ENCODE results near the gene SMG1.
"Not testable (repeated sequence)": the region's sequence is repeated elsewhere in the genome, so short reads cannot be mapped to it uniquely, and the experiment has no call there.

SMG1 gene

GRCh38 chr16:18756639-18757038 lies 169.6 kb downstream of the SMG1 start:
- DNase-seq = not testable (repeated sequence)
